ENCODE data around the gene SETD3. TPM values are rescaled to one million over a fixed set of nuclear protein-coding genes. Genes with fewer than 3 reads are reported as not detected.

SETD3 gene
- total and polyA plus RNA-seq, 10 of the 15 experiments (the other 5 are each of a cell fraction or from before 2014, with no cell fraction given), result 11.3 to 44.2 (median 36.5) TPM

DNA sequence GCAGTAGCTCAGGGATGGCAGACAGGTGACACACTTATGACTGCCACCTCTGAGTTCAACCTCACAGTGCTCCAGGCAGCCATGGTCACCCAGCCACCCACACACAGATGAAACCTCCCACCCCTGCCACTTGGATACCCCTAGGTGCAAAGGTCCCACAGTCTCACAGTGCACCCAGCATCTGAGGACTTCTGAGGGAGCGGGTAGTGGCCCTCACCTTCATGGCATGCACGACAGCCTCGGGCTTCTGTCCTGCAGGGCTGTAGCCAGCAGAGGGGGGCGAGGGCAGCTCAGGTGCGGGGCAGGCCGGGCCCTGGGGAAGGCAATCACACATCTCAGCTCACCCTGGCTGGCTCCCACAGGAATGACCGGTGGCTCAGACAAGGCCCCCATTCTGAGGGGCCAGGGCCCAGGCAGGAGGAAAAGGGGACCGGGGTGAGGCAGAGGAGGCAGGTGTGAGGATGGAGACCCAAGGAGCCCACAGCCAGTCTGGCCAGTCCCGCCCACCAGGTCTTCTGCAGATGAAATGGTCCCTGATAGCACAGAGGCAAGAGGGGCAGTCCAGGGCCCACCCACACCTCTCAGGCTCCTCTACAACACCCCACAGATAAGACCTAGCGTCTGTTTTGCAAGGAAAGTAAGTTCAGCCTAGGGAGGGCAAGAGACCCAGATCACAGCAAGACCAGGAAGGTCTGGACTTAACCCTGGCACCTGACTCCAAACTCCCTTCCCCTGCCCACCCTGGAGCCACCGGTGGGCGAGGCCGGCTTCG is 36.4 kb upstream of the SETD3 start:
- ATAC-seq (no peak), DNase-seq (ENCODE audit: low read depth, low spot score) (no peak), FAIRE-seq (no peak)
- ChIA-PET POLR2A (no interaction called here), RAD21 (ENCODE audit: unreplicated experiment) (interaction anchor here (0.8 kb wide), 1 partner anchor 167 kb away, joined by 3 read pairs; the partner anchor contains the start of gene CYP46A1), CTCF (interaction anchor here (0.7 to 1.3 kb wide), 6 partner anchors 88 to 117 kb away, joined by 3 to 7 read pairs (median 4); no protein-coding TSS in a partner anchor), SMC1A (ENCODE audit: uncharacterized antibody, unreplicated experiment) (no interaction called here)
- in situ Hi-C loops (cut with MboI) (no loop called here), intact Hi-C loops (cut with micrococcal nuclease; ENCODE audit: unreplicated experiment) (no loop called here)
- no peaks in the 10 kb centered on the region for H3K9me3 ChIP-seq (replicated peaks; ENCODE audit: control insufficient read depth, insufficient read depth, low read length)
- no peaks in the 10 kb centered on the region for H3K4me1 ChIP-seq (ENCODE audit: control insufficient read depth, insufficient read depth, low read length)
- peaks cover 0 to 3% of the 10 kb centered on the region in 2 experiments; a peak in 2 of 4 replicates for H3K36me3 ChIP-seq (ENCODE audit: control insufficient read depth in 2 of 2, insufficient read depth in 2 of 2, low read length in 1 of 2)
- no peak overlapping the region for H2AFZ ChIP-seq (ENCODE audit: control insufficient read depth, low read depth, low read length)
- no peak overlapping the region for H3K9ac ChIP-seq (ENCODE audit: control insufficient read depth, insufficient read depth, low read length)
- H3K27me3 ChIP-seq (replicated peaks in 1 of 2; ENCODE audit: control insufficient read depth in 2 of 2, insufficient read depth in 2 of 2, low read length in 1 of 2), result no peaks in the 10 kb centered on the region
- H3K27ac ChIP-seq (ENCODE audit: control insufficient read depth, insufficient read depth), result no peak overlapping the region
- H4K20me1 ChIP-seq (ENCODE audit: control insufficient read depth, insufficient read depth), result no peaks in the 10 kb centered on the region
- no peak overlapping the region for H3K4me2 ChIP-seq (ENCODE audit: control insufficient read depth, insufficient read depth)
- no peaks in the 10 kb centered on the region for H3K79me2 ChIP-seq (ENCODE audit: control insufficient read depth, insufficient read depth, low read length)
- BruUV-seq (replicated peaks), result no TSS peak
- H3K4me3 ChIP-seq, result no peak overlapping the region
- WGBS (ENCODE audit: insufficient coverage, insufficient replicate concordance, low lambda C conversion rate, missing lambda C conversion rate), result 35% methylated on average over 11 of the region's 14 CpGs
- TF ChIP-seq TCF7 (IDR thresholded peaks at IDR 0.05; ENCODE audit: borderline replicate concordance), result no peak
- no peak for TF ChIP-seq YY1 (IDR thresholded peaks at IDR 0.05; ENCODE audit: low read depth, low read length)
- no peak for TF ChIP-seq ZSCAN29 (IDR thresholded peaks at IDR 0.05)
- no peak for TF ChIP-seq CHD1 (IDR thresholded peaks at IDR 0.05; ENCODE audit: low read depth, low read length)
- TF ChIP-seq ETV6 (conservative IDR thresholded peaks at IDR 0.05 in 1 of 2, IDR thresholded peaks at IDR 0.05 in 1 of 2; ENCODE audit: borderline replicate concordance in 1 of 2, low read depth in 1 of 2), result no peak
- TF ChIP-seq POLR2AphosphoS5 (IDR thresholded peaks at IDR 0.05; ENCODE audit: low read length), result no peak
- TF ChIP-seq HDGF (IDR thresholded peaks at IDR 0.05), result no peak
- no peak for TF ChIP-seq ZBTB4 (CRISPR knock-in tag; IDR thresholded peaks at IDR 0.05)
- TF ChIP-seq KDM1A (IDR thresholded peaks at IDR 0.05; ENCODE audit: borderline replicate concordance), result no peak
- TF ChIP-seq EP300 (IDR thresholded peaks at IDR 0.05; ENCODE audit: borderline replicate concordance in 1 of 2, control insufficient read depth in 1 of 2, low read depth in 2 of 2, low read length in 2 of 2), result no peak
- TF ChIP-seq CUX1 (IDR thresholded peaks at IDR 0.05; ENCODE audit: insufficient replicate concordance, low read depth, low read length), result no peak
- no peak for TF ChIP-seq CBX3 (IDR thresholded peaks at IDR 0.05; ENCODE audit: borderline replicate concordance, low read depth)
- TF ChIP-seq RAD51 (IDR thresholded peaks at IDR 0.05), result no peak
- no peak for TF ChIP-seq MTA2 (IDR thresholded peaks at IDR 0.05; ENCODE audit: low read depth)
- no peak for TF ChIP-seq NR2C1 (IDR thresholded peaks at IDR 0.05)
- TF ChIP-seq SMAD5 (IDR thresholded peaks at IDR 0.05; ENCODE audit: low read depth), result no peak
- no peak for TF ChIP-seq DPF2 (IDR thresholded peaks at IDR 0.05)

Data from GM12878 (cell line).